Stimulated activated CD4-positive, alpha-beta T cell treated with anti-CD3 and anti-CD28 coated beads, Interleukin-4, amount 100 ng/mL, for 1 hour (primary cell): ENCODE measurements around the gene VEPH1.
"Not testable (repeated sequence)": the region's sequence is repeated elsewhere in the genome, so short reads cannot be mapped to it uniquely, and the experiment has no call there.

Source experiments
- DNase-seq: peaks from one replicate; pipeline ENCODE4 v3.0.0-alpha.2; 2020

VEPH1 gene

DNA sequence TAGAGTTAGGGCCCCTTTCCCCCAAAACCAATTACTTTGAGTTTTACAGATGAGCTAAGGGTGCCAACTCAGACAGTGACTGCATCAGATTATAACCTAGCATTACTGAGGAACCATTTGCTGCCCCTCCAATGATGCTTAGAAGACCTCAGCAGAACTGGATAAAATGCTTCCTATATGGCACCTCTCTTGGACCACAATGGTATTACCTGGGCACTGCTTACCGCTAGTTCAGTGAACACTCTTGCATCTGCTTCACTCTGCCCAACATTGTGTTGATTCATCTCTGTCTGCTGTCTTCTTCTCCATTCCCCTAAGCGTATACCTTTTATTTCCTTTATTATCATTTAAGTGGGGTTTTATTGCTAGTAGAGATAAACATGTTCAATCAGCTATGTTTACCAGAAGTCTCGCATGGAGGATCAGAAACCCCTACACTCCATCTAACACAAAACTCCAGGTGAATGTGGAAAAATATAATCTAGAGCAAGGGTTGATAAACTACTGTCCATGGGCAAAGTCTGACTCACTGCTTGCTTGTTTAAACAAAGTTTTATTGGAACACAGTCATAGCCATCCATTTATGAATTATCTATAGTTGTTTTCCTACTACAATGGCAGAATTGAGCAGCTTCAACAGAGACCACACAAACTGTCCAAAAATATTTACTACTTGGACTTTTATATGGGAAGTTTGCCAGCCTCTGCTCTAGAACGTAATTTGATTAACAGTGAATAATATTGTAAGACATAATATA is 166.8 kb downstream of the VEPH1 start:
- no peak for DNase-seq

DNA sequence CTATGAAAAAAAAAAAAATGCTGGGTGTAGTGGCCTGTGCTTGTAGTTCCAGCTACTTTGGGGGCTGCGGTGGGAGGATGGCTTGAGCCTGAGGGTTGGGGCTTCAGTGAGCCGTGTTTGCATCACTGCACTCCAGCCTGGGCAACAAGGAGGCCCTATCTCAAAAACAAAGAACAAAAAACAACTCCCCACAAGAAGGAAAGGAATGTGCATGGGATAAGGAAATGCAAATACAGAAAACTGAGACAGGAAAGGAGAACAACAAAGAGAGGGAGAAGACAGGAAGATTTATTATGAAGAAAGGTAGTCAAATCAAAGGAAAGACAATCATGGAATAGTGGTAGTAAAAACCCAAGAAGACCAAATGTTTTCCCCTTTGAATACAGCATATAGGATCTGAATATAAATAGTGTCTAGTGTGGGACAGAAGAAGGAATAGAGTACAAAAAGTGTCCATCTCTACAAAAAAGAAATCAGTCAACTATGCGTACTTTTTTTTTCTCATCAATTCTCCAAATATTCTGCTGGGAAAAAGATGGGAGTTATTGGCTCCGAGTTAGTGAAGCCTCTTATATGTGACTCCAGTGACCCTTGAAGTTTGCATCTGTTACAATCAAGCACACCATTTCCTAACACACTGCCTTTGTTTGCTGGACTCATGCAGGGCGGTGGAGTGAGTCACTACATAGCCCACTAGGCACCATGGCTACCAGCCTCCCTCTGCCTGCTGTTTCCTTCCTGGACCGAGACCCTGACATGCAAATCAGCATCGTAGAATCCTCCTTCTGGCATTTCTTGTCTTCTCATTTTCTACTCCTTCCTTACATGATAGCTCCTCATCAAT is 167.8 kb downstream of the VEPH1 start:
- DNase-seq, result no peak

GRCh38 chr3:157333551-157333991 is 169.6 kb downstream of the VEPH1 start:
- no peak for DNase-seq

GRCh38 chr3:157330206-157330605 is 173.0 kb downstream of the VEPH1 start:
- DNase-seq, result no peak

- no peak for DNase-seq
These were observed 173.7 kb downstream of the VEPH1 start for GRCh38 chr3:157329551-157329950.

- no peak for DNase-seq
These were observed 175.4 kb downstream of the VEPH1 start for GRCh38 chr3:157327837-157328236.

DNA sequence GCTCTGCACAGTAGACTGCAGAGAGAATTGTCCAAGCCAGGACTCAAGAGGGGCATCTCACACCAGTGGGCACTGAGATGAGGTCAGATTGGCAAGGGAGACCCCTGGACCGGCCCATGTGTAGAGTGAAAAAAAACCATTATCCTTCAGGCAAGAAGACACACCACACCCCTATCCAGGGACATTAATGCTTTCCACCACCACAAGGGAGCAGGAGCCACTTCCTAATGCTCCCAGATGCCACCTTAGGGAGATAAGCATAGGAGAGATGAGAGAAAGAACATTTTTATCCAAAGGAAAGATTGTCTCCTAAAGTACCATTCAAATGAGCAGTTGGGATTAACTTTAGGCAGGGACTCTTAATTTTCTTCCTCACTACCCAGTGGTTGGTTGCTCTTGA is 176.2 kb downstream of the VEPH1 start:
- DNase-seq, result no peak

DNA sequence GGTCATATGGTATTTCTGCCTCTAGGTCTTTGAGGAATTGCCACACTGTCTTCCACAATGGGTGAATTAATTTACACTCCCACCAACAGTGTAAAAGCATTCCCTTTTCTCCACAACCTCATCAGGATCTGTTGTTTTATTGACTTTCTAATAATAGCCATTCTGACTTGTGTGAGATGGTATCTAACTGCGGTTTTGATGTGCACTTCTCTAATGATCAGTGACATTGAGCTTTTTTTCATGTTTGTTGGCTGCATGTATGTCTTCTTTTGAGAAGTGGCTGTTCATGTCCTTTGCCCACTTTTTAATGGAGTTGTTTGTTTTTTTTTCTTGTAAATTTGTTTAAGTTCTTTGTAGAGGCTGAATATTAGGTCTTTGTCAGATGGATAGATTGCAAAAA is 178.3 kb downstream of the VEPH1 start:
- DNase-seq, result not testable (repeated sequence)

- no peak for DNase-seq
These were observed 179.9 kb downstream of the VEPH1 start for GRCh38 chr3:157323360-157323759.

DNA sequence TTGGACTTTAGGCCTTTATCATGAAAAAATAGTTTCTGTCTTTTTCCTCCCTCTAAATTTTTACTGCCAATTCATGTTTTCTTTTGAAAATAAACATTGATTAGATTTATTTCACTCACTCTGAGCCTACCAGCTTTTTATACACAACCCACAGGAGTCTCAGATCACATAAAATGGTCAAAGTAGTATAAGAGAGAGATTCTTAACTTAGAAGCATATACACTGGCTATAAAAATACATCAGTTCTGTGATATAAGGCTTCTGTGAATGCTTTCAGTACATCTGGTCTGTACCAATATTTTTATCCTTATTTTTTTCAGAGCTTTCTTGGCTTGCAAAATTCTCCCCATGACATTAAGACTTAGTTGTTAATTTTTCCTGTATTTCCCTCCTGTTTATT is 183.5 kb downstream of the VEPH1 start:
- DNase-seq, result no peak

- DNase-seq, result no peak
These were observed 184.5 kb downstream of the VEPH1 start for GRCh38 chr3:157318639-157319288.

DNA sequence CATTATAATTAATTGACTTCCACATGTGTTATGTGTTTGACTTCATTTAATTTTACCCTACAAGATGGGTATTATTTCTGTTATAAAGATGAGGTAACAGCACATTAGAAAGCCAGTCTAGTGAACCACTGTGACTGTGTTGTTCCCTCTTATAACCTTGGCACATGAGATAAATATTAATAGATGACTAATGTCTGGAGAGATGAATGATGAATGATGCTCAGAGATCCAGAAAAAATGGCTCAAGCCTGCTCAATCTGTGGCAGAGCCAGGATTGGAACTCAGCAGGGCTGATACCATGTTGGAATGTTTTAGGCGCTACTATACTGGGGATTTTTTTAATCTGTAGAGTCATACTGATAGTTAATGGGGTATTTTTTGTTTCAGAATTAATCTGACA is 185.3 kb downstream of the VEPH1 start:
- DNase-seq, result no peak

DNA sequence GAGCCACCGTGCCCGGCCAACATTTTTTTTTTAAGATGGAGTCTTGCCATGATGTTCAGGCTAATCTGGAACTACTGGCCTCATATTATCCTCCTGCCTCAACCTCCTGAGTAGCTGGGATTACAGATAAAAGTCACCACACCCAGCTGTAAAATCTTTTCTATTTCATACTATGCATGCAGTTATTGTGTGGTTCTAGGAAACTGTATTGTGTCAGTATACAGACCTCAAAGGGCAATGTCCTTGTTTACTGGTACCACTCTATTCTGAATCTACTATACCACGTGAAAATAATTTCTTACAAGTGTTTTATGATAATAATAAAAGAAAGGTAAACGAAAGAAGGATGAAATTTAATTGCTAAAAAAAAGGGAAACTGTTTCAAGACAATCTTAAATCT is 190.0 kb downstream of the VEPH1 start:
- DNase-seq, result no peak

DNA sequence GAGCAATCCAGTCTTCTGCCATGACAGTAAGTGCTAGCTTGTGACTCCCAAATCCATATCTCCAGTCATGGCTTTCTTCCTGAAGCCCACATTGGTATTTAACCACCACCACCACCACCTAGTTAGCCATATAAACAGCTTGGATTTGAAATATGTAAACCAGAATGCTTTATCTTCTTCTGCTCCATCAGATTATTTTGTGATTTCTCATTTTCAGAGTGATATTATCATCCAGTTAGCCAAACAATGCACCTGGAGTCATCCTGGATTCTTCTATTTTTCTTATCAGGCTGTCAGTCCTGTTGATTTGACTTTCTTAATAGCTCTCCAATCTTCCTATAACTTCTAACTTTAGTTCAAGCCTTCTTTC is 190.9 kb downstream of the VEPH1 start:
- DNase-seq, result no peak

- DNase-seq, result no peak
These were observed 191.4 kb downstream of the VEPH1 start for GRCh38 chr3:157311633-157312375.

- no peak for DNase-seq
These were observed 192.7 kb downstream of the VEPH1 start for GRCh38 chr3:157310329-157311052.

DNA sequence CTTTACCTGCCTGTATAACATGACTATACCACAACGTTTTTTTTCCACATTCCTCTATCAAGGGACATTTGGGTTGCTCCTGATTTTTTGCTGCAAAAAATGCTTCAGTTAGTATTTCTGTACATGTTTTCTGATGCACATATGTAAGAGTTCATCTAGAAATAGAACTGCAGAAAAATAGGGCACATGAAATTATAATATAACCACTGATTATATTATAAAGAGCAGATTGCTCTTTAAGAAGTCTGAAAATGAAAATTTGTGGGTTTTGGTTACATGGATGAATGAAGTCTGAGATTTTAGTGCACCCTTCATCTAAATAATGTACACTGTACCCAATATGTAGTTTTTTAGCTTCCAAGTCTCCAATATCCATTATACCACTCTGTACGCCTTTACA is 196.7 kb downstream of the VEPH1 start:
- no peak for DNase-seq

DNA sequence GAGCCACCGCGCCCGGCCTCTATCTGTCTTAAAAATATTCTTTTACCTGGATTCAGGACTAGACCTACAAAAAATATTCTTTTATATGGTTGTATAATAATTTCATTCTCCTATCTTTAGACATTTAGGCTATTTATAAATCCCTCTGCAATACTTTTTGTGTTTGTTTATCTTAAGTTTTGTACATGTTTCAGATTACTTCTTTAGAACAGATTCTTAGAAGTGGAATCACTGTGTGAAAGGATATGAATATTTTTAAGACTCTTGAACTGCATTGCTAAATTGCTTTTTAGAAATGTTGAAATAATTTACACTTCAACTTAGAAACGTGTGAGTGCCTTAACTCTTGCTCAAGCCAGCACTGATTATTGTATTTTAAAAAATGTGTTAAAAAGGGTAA is 197.8 kb downstream of the VEPH1 start:
- no peak for DNase-seq

GRCh38 chr3:157301755-157302154 is 201.5 kb downstream of the VEPH1 start:
- no peak for DNase-seq

GRCh38 chr3:157300981-157301663 is 202.1 kb downstream of the VEPH1 start:
- no peak for DNase-seq

DNA sequence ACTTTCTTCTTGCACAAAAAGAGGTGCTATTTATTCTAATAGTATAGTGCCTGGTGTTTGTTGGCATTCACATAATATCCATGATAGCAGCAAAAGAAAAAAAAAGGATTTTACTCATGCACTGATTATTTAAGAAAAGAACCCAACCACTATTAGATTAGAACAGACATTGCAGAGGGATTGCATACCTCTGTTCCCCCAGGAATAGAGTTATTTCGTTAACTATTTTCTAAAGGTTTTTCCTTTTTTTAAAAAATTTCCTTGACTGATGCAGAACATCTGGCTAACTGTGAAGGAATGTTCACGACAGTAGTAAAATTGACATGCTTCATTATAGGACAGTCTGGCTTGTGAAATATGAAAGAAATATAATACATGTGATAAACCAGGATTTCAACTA is 203.1 kb downstream of the VEPH1 start:
- no peak for DNase-seq
